ENCODE data around the gene TMEM100. TPM values are rescaled to one million over a fixed set of nuclear protein-coding genes. Genes with fewer than 3 reads are reported as not detected.

TMEM100 gene
- total RNA-seq, 1 experiment from 2014 or later, result not detected

GRCh38 chr17:55756689-55757088, 34.0 kb upstream of the TMEM100 start:
- Histone ChIP-seq H3K9me2 (ENCODE audit: insufficient read depth) (no peaks in the 10 kb centered on the region), H3K9me3 (ENCODE audit: insufficient read depth, low read depth) (no peaks in the 10 kb centered on the region), H3K27ac (no peak overlapping the region), H3K27me3 (ENCODE audit: insufficient read depth, low read depth) (no peaks in the 10 kb centered on the region), H2AFZ (no peak overlapping the region), H4K20me1 (ENCODE audit: insufficient read depth) (no peaks in the 10 kb centered on the region; the same call in 1 of the 2 replicates), H3F3A (ENCODE audit: insufficient read depth, low read depth) (no peaks in the 10 kb centered on the region), H3K79me2 (ENCODE audit: low read depth) (peaks cover 14% of the 10 kb centered on the region), H3K4me2 (no peak overlapping the region), H3K4me1 (replicated peaks; ENCODE audit: insufficient read depth) (peaks cover 23% of the 10 kb centered on the region), H3K4me3 (no peak overlapping the region), H3K36me3 (ENCODE audit: low read depth) (no peaks in the 10 kb centered on the region)
- ChIA-PET CTCF (no interaction called here), POLR2A (ENCODE audit: unreplicated experiment) (interaction anchor here (0.6 kb wide), 1 partner anchor 963 kb away, joined by 3 read pairs; no protein-coding TSS in a partner anchor)
- no TSS peak for BruUV-seq (replicated peaks)
- intact Hi-C loops (cut with micrococcal nuclease; ENCODE audit: unreplicated experiment), result no loop called here
- TF ChIP-seq CTCF (conservative IDR thresholded peaks at IDR 0.05), result no peak
- no peak for TF ChIP-seq EZH2 (IDR thresholded peaks at IDR 0.05; ENCODE audit: low read depth)
- no peak for DNase-seq

- ChIA-PET POLR2A (ENCODE audit: unreplicated experiment) (interaction anchor here (0.6 kb wide), 1 partner anchor 140 kb away, joined by 6 read pairs; no protein-coding TSS in a partner anchor), CTCF (interaction anchor here (0.9 kb wide), 1 partner anchor 18 kb away, joined by 3 read pairs; no protein-coding TSS in a partner anchor)
- no peak for TF ChIP-seq EZH2 (IDR thresholded peaks at IDR 0.05; ENCODE audit: low read depth)
- TF ChIP-seq CTCF (conservative IDR thresholded peaks at IDR 0.05), result no peak
- Histone ChIP-seq H3K79me2 (ENCODE audit: low read depth) (peaks cover 16% of the 10 kb centered on the region), H2AFZ (peak overlapping the region; percentile 94), H3K4me3 (peak overlapping the region; percentile 74), H3K27ac (peak overlapping the region; percentile 44), H3F3A (ENCODE audit: insufficient read depth, low read depth) (peaks cover 15% of the 10 kb centered on the region; the same call in 1 of the 2 replicates), H3K27me3 (ENCODE audit: insufficient read depth, low read depth) (no peaks in the 10 kb centered on the region), H3K9me2 (ENCODE audit: insufficient read depth) (no peaks in the 10 kb centered on the region), H3K9me3 (ENCODE audit: insufficient read depth, low read depth) (no peaks in the 10 kb centered on the region), H3K4me1 (replicated peaks; ENCODE audit: insufficient read depth) (peaks cover 20% of the 10 kb centered on the region), H4K20me1 (ENCODE audit: insufficient read depth) (no peaks in the 10 kb centered on the region), H3K36me3 (ENCODE audit: low read depth) (no peaks in the 10 kb centered on the region), H3K4me2 (peak overlapping the region; percentile 89)
- DNase-seq, result peak in 1 of 2 experiments; percentile 62
- BruUV-seq (replicated peaks), result no TSS peak
- intact Hi-C loops (cut with micrococcal nuclease; ENCODE audit: unreplicated experiment), result no loop called here
Measured at GRCh38 chr17:55751720-55752250, 29.1 kb upstream of the TMEM100 start.

GRCh38 chr17:55750750-55751657, 28.3 kb upstream of the TMEM100 start, which contains the start of gene PCTP:
Gene PCTP (plus strand): TSS chr17:55751051. CDS start chr17:55751104, 53 bp downstream.
- DNase-seq, result peak; percentile 86 to 96
- peak within 1 kb of the TSS; percentile 44 for H3K27ac ChIP-seq
- ChIA-PET CTCF (interaction anchor here (0.7 to 0.9 kb wide), 2 partner anchors 19 to 28 kb away, joined by 3 to 4 read pairs; partner anchors contain the start of gene TMEM100), POLR2A (ENCODE audit: unreplicated experiment) (interaction anchor here (0.6 to 0.7 kb wide), 3 partner anchors 139 to 1036 kb away, joined by 4 to 11 read pairs (median 6); no protein-coding TSS in a partner anchor)
- peak within 1 kb of the TSS; percentile 74 for H3K4me3 ChIP-seq
- BruUV-seq (replicated peaks), result no TSS peak
- H3K27me3 ChIP-seq (ENCODE audit: insufficient read depth, low read depth), result no peaks in the 10 kb centered on the region
- peak within 1 kb of the TSS; percentile 94 for H2AFZ ChIP-seq
- no peaks in the 10 kb centered on the region for H3K9me3 ChIP-seq (ENCODE audit: insufficient read depth, low read depth)
- intact Hi-C loops (cut with micrococcal nuclease; ENCODE audit: unreplicated experiment), result no loop called here
- no peaks in the 10 kb centered on the region for H3K9me2 ChIP-seq (ENCODE audit: insufficient read depth)
- peaks cover 20% of the 10 kb centered on the region for H3K4me1 ChIP-seq (replicated peaks; ENCODE audit: insufficient read depth)
- H3K4me2 ChIP-seq, result peak within 1 kb of the TSS; percentile 89
- H3K79me2 ChIP-seq (ENCODE audit: low read depth), result peaks cover 16% of the 10 kb centered on the region
- TF ChIP-seq CTCF (conservative IDR thresholded peaks at IDR 0.05) (peak; percentile 55), EZH2 (IDR thresholded peaks at IDR 0.05; ENCODE audit: low read depth) (no peak)
- H4K20me1 ChIP-seq (ENCODE audit: insufficient read depth), result no peaks in the 10 kb centered on the region
- peaks cover 15% of the 10 kb centered on the region; the same call in 1 of the 2 replicates for H3F3A ChIP-seq (ENCODE audit: insufficient read depth, low read depth)
- no peaks in the 10 kb centered on the region for H3K36me3 ChIP-seq (ENCODE audit: low read depth)
